Sigmoid colon (tissue), 4 donors: Measurements from ENCODE around the gene KRTAP5-6.

Source experiments
- POLR2A ChIP-seq, 2 donors: fragments of 450-650 bp; IDR thresholded peaks; one replicate each; pipeline ENCODE4 v1.6.1; 2016; ENCODE audit warnings: antibody characterized with exemption in 2 of 2, mild to moderate bottlenecking in 2 of 2, moderate library complexity in 2 of 2
- POLR2AphosphoS5 ChIP-seq, 4 donors: sonication (generic); formaldehyde crosslinking; IDR thresholded peaks; one replicate each; pipeline ENCODE4 v1.6.1; 2017; ENCODE audit warnings: antibody characterized with exemption in 4 of 4
- TF ChIP-seq, protein P1 (sequence below), 4 experiments: fragments of 450-650 bp in 3 of 4; fragments of 200-600 bp in 1 of 4; IDR thresholded peaks; one replicate each; pipeline ENCODE4 v1.5.1; 2016 to 2019; ENCODE audit warnings: antibody characterized with exemption in 4 of 4, mild to moderate bottlenecking in 3 of 4, moderate library complexity in 2 of 4

DNA sequence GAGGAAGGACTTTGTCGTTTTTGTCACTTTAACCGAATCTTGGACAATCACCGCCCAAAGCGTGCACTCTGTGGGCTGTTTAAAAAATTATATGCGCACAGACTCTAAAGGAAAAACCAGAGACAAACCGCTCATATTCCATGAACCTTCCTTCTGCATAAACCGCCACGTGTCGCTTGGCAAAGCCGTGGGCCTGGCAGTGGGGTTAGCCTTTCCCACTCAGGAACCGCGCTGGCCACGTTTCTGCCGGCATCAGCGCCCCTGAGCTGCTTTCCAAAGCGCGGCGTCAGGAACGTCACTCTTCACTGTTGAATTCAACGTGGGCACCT is 44.6 kb upstream of the KRTAP5-6 start:
- TF ChIP-seq, protein P1, sequence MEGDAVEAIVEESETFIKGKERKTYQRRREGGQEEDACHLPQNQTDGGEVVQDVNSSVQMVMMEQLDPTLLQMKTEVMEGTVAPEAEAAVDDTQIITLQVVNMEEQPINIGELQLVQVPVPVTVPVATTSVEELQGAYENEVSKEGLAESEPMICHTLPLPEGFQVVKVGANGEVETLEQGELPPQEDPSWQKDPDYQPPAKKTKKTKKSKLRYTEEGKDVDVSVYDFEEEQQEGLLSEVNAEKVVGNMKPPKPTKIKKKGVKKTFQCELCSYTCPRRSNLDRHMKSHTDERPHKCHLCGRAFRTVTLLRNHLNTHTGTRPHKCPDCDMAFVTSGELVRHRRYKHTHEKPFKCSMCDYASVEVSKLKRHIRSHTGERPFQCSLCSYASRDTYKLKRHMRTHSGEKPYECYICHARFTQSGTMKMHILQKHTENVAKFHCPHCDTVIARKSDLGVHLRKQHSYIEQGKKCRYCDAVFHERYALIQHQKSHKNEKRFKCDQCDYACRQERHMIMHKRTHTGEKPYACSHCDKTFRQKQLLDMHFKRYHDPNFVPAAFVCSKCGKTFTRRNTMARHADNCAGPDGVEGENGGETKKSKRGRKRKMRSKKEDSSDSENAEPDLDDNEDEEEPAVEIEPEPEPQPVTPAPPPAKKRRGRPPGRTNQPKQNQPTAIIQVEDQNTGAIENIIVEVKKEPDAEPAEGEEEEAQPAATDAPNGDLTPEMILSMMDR (IDR thresholded peaks at IDR 0.05), result no peak
- TF ChIP-seq POLR2AphosphoS5 (IDR thresholded peaks at IDR 0.05) (no peak), POLR2A (IDR thresholded peaks at IDR 0.05) (no peak)
